HFF-Myc (cell line): Measurements from ENCODE around the gene PACSIN2.

Experiments
- DNase-seq: peaks from one replicate; pipeline ENCODE4 v3.0.0-alpha.2; 2011; ENCODE audit warnings: low read depth; ENCODE audit errors: extremely low read depth
- H3K4me3 ChIP-seq: replicated peaks from 2 replicates; pipeline ENCODE4 v1.5.1; 2011; ENCODE audit warnings: low read depth, mild to moderate bottlenecking, control low read depth, low read length
- CTCF ChIP-seq: IDR thresholded peaks from 2 replicates; pipeline ENCODE4 v1.5.1; 2012; ENCODE audit warnings: mild to moderate bottlenecking, low read depth, low read length, control low read depth; ENCODE audit errors: missing control alignments

The PACSIN2 gene

GRCh38 chr22:43044290-43044712 is 29.4 kb upstream of the PACSIN2 start:
- no peak for DNase-seq
- no peak for TF ChIP-seq CTCF
- no peak overlapping the region for H3K4me3 ChIP-seq

GRCh38 chr22:43042101-43042780 is 27.3 kb upstream of the PACSIN2 start:
- no peak for DNase-seq
- H3K4me3 ChIP-seq = no peak overlapping the region
- TF ChIP-seq CTCF = no peak

- H3K4me3 ChIP-seq = no peak overlapping the region
- DNase-seq = no peak
- TF ChIP-seq CTCF = no peak
Measured at GRCh38 chr22:43039800-43040199, 24.9 kb upstream of the PACSIN2 start.

- no peak for DNase-seq
- TF ChIP-seq CTCF = no peak
- H3K4me3 ChIP-seq = no peak overlapping the region
Measured at GRCh38 chr22:43038325-43038724, 23.4 kb upstream of the PACSIN2 start.

GRCh38 chr22:43036282-43036829 is 21.4 kb upstream of the PACSIN2 start:
- no peak overlapping the region for H3K4me3 ChIP-seq
- DNase-seq = no peak
- no peak for TF ChIP-seq CTCF

- no peak overlapping the region for H3K4me3 ChIP-seq
- no peak for DNase-seq
- no peak for TF ChIP-seq CTCF
Measured at GRCh38 chr22:43035250-43035649, 20.3 kb upstream of the PACSIN2 start.
